ENCODE data around the gene ANO2.

Gene ANO2

DNA sequence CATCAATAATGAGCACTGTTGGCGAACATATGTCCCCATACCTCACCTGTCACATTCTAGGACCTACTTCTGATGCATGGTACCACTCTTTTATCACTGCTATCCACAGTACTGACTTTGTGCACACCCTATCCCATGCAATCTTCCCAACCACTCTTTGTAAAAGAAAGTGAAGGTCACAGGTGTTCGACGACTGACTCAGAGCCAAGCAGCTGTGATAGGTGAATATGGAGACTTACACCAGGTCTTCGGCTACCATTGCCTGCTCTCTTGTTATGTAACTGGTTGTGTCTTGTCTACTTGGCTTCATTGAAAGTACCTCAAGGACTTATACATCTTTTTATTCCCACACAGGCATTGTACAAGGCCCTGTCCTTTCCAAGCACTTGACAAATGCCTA is 169.0 kb downstream of the ANO2 start:
- Histone ChIP-seq H2AFZ (ENCODE audit: low read depth, low read length) (no peak overlapping the region), H3K4me2 (ENCODE audit: low read length, poor library complexity, severe bottlenecking) (no peak overlapping the region)

DNA sequence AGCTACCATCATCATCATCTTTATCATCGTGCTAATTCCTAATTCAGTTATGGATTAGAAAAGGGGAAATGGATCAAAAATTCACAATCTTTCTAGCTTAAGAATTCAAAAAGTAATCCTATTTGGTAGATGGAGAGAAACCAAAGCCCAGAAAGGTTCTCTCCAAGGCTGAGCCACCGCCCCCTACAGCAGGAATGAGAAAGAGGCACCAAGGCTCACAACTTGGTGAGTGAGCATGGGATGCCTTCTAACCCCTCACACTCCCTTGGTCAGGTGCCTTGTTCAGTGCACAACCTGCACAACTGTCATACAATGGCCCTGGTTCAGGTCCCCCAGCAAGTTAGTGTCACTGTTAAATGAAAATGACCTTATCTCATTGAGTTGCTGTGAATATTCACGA is 171.5 kb downstream of the ANO2 start:
- Histone ChIP-seq H3K27me3 (ENCODE audit: control insufficient read depth in 1 of 2, insufficient read depth in 1 of 2, low read length in 2 of 2) (peaks cover 15 to 41% of the 10 kb centered on the region in 2 experiments), H3K14ac (ENCODE audit: low read length in 2 of 2) (no peak overlapping the region), H4K8ac (ENCODE audit: low read length) (no peak overlapping the region), H3K27ac (ENCODE audit: low read length, poor library complexity, severe bottlenecking) (no peak overlapping the region), H3K4me2 (ENCODE audit: low read length, poor library complexity, severe bottlenecking) (no peak overlapping the region), H2BK5ac (ENCODE audit: low read depth, low read length, poor library complexity, severe bottlenecking) (no peak overlapping the region), H3K23ac (ENCODE audit: low read length in 2 of 2) (no peak overlapping the region), H2AFZ (ENCODE audit: low read depth, low read length) (no peak overlapping the region), H2AK5ac (ENCODE audit: low read length, severe bottlenecking) (no peak overlapping the region), H3K79me1 (replicated peaks; ENCODE audit: low read length, poor library complexity, severe bottlenecking) (no peaks in the 10 kb centered on the region), H3K4ac (ENCODE audit: low read depth in 1 of 2, low read length in 2 of 2) (no peak overlapping the region), H3K9ac (ENCODE audit: low read length) (no peak overlapping the region), H2BK12ac (ENCODE audit: low read length in 2 of 2) (no peak overlapping the region), H3K36me3 (ENCODE audit: control insufficient read depth in 1 of 2, insufficient read depth in 2 of 2, low read depth in 1 of 2, low read length in 2 of 2) (no peaks in the 10 kb centered on the region), H4K91ac (ENCODE audit: low read length) (no peak overlapping the region), H3K9me3 (ENCODE audit: control insufficient read depth, low read length) (peaks cover 3% of the 10 kb centered on the region), H3K4me3 (ENCODE audit: insufficient read depth in 1 of 2, low read depth in 1 of 2, low read length in 2 of 2) (no peak overlapping the region), H3K4me1 (ENCODE audit: control insufficient read depth, insufficient read depth, low read depth, low read length) (no peaks in the 10 kb centered on the region), H2BK15ac (ENCODE audit: low read depth, poor library complexity, severe bottlenecking) (no peak overlapping the region), H2BK120ac (ENCODE audit: low read depth, low read length) (no peak overlapping the region), H3K18ac (ENCODE audit: low read depth in 1 of 2, low read length in 2 of 2) (no peak overlapping the region)
- WGBS = 56% methylated on average over 2 of the region's 3 CpGs
- no peak for DNase-seq

More for the DNA sequence above, 169.0 kb downstream of the ANO2 start:
- Histone ChIP-seq H2BK12ac (ENCODE audit: low read length in 2 of 2) (no peak overlapping the region), H3K23ac (ENCODE audit: low read length in 2 of 2) (no peak overlapping the region), H2BK5ac (ENCODE audit: low read depth, low read length, poor library complexity, severe bottlenecking) (no peak overlapping the region), H3K4ac (ENCODE audit: low read depth in 1 of 2, low read length in 2 of 2) (no peak overlapping the region), H3K4me1 (ENCODE audit: control insufficient read depth, insufficient read depth, low read depth, low read length) (no peaks in the 10 kb centered on the region), H3K4me3 (ENCODE audit: insufficient read depth in 1 of 2, low read depth in 1 of 2, low read length in 2 of 2) (no peak overlapping the region), H3K79me1 (replicated peaks; ENCODE audit: low read length, poor library complexity, severe bottlenecking) (no peaks in the 10 kb centered on the region), H3K27ac (ENCODE audit: low read length, poor library complexity, severe bottlenecking) (no peak overlapping the region), H3K18ac (ENCODE audit: low read depth in 1 of 2, low read length in 2 of 2) (no peak overlapping the region), H3K9me3 (ENCODE audit: control insufficient read depth, low read length) (peaks cover 3% of the 10 kb centered on the region), H3K9ac (ENCODE audit: low read length) (no peak overlapping the region), H4K91ac (ENCODE audit: low read length) (no peak overlapping the region), H3K36me3 (ENCODE audit: control insufficient read depth in 1 of 2, insufficient read depth in 2 of 2, low read depth in 1 of 2, low read length in 2 of 2) (no peaks in the 10 kb centered on the region), H2BK120ac (ENCODE audit: low read depth, low read length) (no peak overlapping the region), H4K8ac (ENCODE audit: low read length) (no peak overlapping the region), H2AK5ac (ENCODE audit: low read length, severe bottlenecking) (no peak overlapping the region), H3K27me3 (ENCODE audit: control insufficient read depth in 1 of 2, insufficient read depth in 1 of 2, low read length in 2 of 2) (peaks cover 11 to 23% of the 10 kb centered on the region in 2 experiments), H2BK15ac (ENCODE audit: low read depth, poor library complexity, severe bottlenecking) (no peak overlapping the region), H3K14ac (ENCODE audit: low read length in 2 of 2) (no peak overlapping the region)
- 80% methylated on average over 4 of the region's 4 CpGs for WGBS
- DNase-seq = no peak

DNA sequence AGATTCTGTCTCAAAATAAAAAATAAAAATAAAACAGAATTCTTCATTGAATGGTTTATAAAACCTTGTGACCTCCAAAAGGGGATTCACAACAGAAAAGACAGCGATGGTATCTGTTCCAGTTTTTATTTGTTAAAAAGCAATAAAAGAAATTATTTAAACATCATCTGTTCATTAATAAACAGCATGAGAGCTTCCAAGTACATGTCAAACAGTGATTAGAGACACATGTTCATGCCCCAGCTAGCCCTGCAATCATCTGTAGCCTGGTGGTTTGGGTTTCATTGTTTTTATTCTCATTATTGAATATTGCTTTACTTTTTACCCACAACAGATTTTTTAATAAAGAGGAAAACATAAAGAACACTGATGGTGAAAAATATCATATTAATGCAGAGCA is 173.3 kb downstream of the ANO2 start:
- no peak overlapping the region for H3K4ac ChIP-seq (ENCODE audit: low read depth in 1 of 2, low read length in 2 of 2)
- H4K8ac ChIP-seq (ENCODE audit: low read length) = no peak overlapping the region
- H3K79me1 ChIP-seq (replicated peaks; ENCODE audit: low read length, poor library complexity, severe bottlenecking) = no peaks in the 10 kb centered on the region
- no peak overlapping the region for H3K9ac ChIP-seq (ENCODE audit: low read length)
- no peak for DNase-seq
- no peak overlapping the region for H4K91ac ChIP-seq (ENCODE audit: low read length)
- no peak overlapping the region for H2BK12ac ChIP-seq (ENCODE audit: low read length in 2 of 2)
- no CpG with 5 or more reads among the region's 1 CpG for WGBS
- H3K4me2 ChIP-seq (ENCODE audit: low read length, poor library complexity, severe bottlenecking) = no peak overlapping the region
- H2AFZ ChIP-seq (ENCODE audit: low read depth, low read length) = no peak overlapping the region
- no peaks in the 10 kb centered on the region for H3K36me3 ChIP-seq (ENCODE audit: control insufficient read depth in 1 of 2, insufficient read depth in 2 of 2, low read depth in 1 of 2, low read length in 2 of 2)
- no peak overlapping the region for H3K18ac ChIP-seq (ENCODE audit: low read depth in 1 of 2, low read length in 2 of 2)
- H2BK120ac ChIP-seq (ENCODE audit: low read depth, low read length) = no peak overlapping the region
- H3K9me3 ChIP-seq (ENCODE audit: control insufficient read depth, low read length) = no peaks in the 10 kb centered on the region
- H3K4me1 ChIP-seq (ENCODE audit: control insufficient read depth, insufficient read depth, low read depth, low read length) = no peaks in the 10 kb centered on the region
- H2BK15ac ChIP-seq (ENCODE audit: low read depth, poor library complexity, severe bottlenecking) = no peak overlapping the region
- no peak overlapping the region for H2BK5ac ChIP-seq (ENCODE audit: low read depth, low read length, poor library complexity, severe bottlenecking)
- no peak overlapping the region for H3K23ac ChIP-seq (ENCODE audit: low read length in 2 of 2)
- no peak overlapping the region for H2AK5ac ChIP-seq (ENCODE audit: low read length, severe bottlenecking)
- peaks cover 13 to 40% of the 10 kb centered on the region in 2 experiments for H3K27me3 ChIP-seq (ENCODE audit: control insufficient read depth in 1 of 2, insufficient read depth in 1 of 2, low read length in 2 of 2)
- H3K4me3 ChIP-seq (ENCODE audit: insufficient read depth in 1 of 2, low read depth in 1 of 2, low read length in 2 of 2) = no peak overlapping the region
- no peak overlapping the region for H3K27ac ChIP-seq (ENCODE audit: low read length, poor library complexity, severe bottlenecking)
- no peak overlapping the region for H3K14ac ChIP-seq (ENCODE audit: low read length in 2 of 2)

DNA sequence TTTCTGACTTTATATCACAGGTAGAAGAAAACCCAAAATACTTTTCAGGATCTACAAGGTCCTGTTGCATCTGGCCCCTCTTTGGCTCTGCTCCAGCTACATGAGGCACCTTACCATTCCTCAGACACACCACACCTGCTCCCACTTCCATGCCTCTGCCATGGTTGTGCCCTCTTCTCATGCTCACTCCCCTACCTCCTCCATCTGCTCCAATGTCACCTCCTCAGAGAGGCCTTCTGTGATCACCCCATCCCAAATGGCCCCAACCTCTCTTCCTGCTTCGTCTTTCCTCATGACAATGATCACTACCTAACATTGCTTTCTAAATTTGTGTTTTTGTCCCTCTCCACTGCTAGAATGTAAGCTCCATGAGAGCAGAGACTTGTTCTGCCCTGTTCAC is 174.3 kb downstream of the ANO2 start:
- H3K9ac ChIP-seq (ENCODE audit: low read length) = no peak overlapping the region
- no peaks in the 10 kb centered on the region for H3K36me3 ChIP-seq (ENCODE audit: control insufficient read depth in 1 of 2, insufficient read depth in 2 of 2, low read depth in 1 of 2, low read length in 2 of 2)
- no peak overlapping the region for H4K91ac ChIP-seq (ENCODE audit: low read length)
- no peak overlapping the region for H3K4me3 ChIP-seq (ENCODE audit: insufficient read depth in 1 of 2, low read depth in 1 of 2, low read length in 2 of 2)
- no peak overlapping the region for H3K14ac ChIP-seq (ENCODE audit: low read length in 2 of 2)
- H2BK5ac ChIP-seq (ENCODE audit: low read depth, low read length, poor library complexity, severe bottlenecking) = no peak overlapping the region
- no peaks in the 10 kb centered on the region for H3K9me3 ChIP-seq (ENCODE audit: control insufficient read depth, low read length)
- no peak overlapping the region for H2BK15ac ChIP-seq (ENCODE audit: low read depth, poor library complexity, severe bottlenecking)
- H2AFZ ChIP-seq (ENCODE audit: low read depth, low read length) = no peak overlapping the region
- H3K4ac ChIP-seq (ENCODE audit: low read depth in 1 of 2, low read length in 2 of 2) = no peak overlapping the region
- no peak overlapping the region for H4K8ac ChIP-seq (ENCODE audit: low read length)
- no peak overlapping the region for H2BK120ac ChIP-seq (ENCODE audit: low read depth, low read length)
- no peak overlapping the region for H3K4me2 ChIP-seq (ENCODE audit: low read length, poor library complexity, severe bottlenecking)
- WGBS = 75% methylated on average over 1 of the region's 1 CpG
- H3K23ac ChIP-seq (ENCODE audit: low read length in 2 of 2) = no peak overlapping the region
- no peak overlapping the region for H3K18ac ChIP-seq (ENCODE audit: low read depth in 1 of 2, low read length in 2 of 2)
- DNase-seq = no peak
- H3K27me3 ChIP-seq (ENCODE audit: control insufficient read depth in 1 of 2, insufficient read depth in 1 of 2, low read length in 2 of 2) = peaks cover 13 to 40% of the 10 kb centered on the region in 2 experiments
- H2AK5ac ChIP-seq (ENCODE audit: low read length, severe bottlenecking) = no peak overlapping the region
- no peak overlapping the region for H3K27ac ChIP-seq (ENCODE audit: low read length, poor library complexity, severe bottlenecking)
- H3K79me1 ChIP-seq (replicated peaks; ENCODE audit: low read length, poor library complexity, severe bottlenecking) = no peaks in the 10 kb centered on the region
- no peak overlapping the region for H2BK12ac ChIP-seq (ENCODE audit: low read length in 2 of 2)
- no peaks in the 10 kb centered on the region for H3K4me1 ChIP-seq (ENCODE audit: control insufficient read depth, insufficient read depth, low read depth, low read length)

All from mesenchymal stem cell (in vitro differentiated cells and primary cell).